Karpas-422 (cell line): Measurements from ENCODE around the gene GREM1. TPM values are rescaled to one million over a fixed set of nuclear protein-coding genes. Genes with fewer than 3 reads are reported as not detected.

Experiments
- DNase-seq: peaks from one replicate; pipeline ENCODE4 v3.0.0-alpha.2; 2015
- H2AFZ ChIP-seq: fragments of 200-600 bp; sonication (generic); 2 replicates; pipeline ENCODE4 v1.6.1; 2014; ENCODE audit warnings: antibody characterized with exemption, low read length, mixed read lengths
- H3K27ac ChIP-seq: fragments of 200-600 bp; sonication (generic); 2 replicates; pipeline ENCODE4 v1.5.1; 2014; ENCODE audit warnings: mild to moderate bottlenecking, low read length, moderate library complexity
- H3K27me3 ChIP-seq: fragments of 200-600 bp; sonication (generic); 2 replicates; pipeline ENCODE4 v1.6.1; 2014; ENCODE audit warnings: low read length, mixed read lengths
- H3K36me3 ChIP-seq: fragments of 200-600 bp; sonication (generic); 2 replicates; pipeline ENCODE4 v1.6.1; 2014; ENCODE audit warnings: low read length, mixed read lengths; ENCODE audit not compliant: insufficient read depth
- H3K4me1 ChIP-seq: fragments of 200-600 bp; sonication (generic); 2 replicates; pipeline ENCODE4 v1.6.1; 2014; ENCODE audit warnings: mild to moderate bottlenecking, low read length, mixed read lengths
- H3K4me2 ChIP-seq: fragments of 200-600 bp; sonication (generic); 2 replicates; pipeline ENCODE4 v1.6.1; 2014; ENCODE audit warnings: low read length, low read depth, mild to moderate bottlenecking; ENCODE audit not compliant: poor library complexity, severe bottlenecking
- H3K4me3 ChIP-seq: fragments of 200-600 bp; sonication (generic); 2 replicates; pipeline ENCODE4 v1.5.1; 2014; ENCODE audit warnings: mild to moderate bottlenecking, antibody characterized with exemption, low read length, mixed read lengths
- H3K79me2 ChIP-seq: fragments of 200-600 bp; sonication (generic); 2 replicates; pipeline ENCODE4 v1.6.1; 2014; ENCODE audit warnings: mild to moderate bottlenecking, low read length, mixed read lengths
- H3K9ac ChIP-seq: fragments of 200-600 bp; sonication (generic); 2 replicates; pipeline ENCODE4 v1.6.0; 2014; ENCODE audit warnings: low read length
- H3K9me2 ChIP-seq: fragments of 200-600 bp; sonication (generic), shearing (Covaris generic); replicated peaks from 2 replicates; pipeline ENCODE4 v1.6.0; 2014; ENCODE audit warnings: mild to moderate bottlenecking, low read length, moderate library complexity; ENCODE audit not compliant: insufficient read depth
- H3K9me3 ChIP-seq: fragments of 300-700, 200-600 bp; sonication (generic); 2 replicates; pipeline ENCODE4 v1.6.1; 2014; ENCODE audit warnings: low read length, mixed read lengths
- H4K20me1 ChIP-seq: fragments of 200-600 bp; sonication (generic); 2 replicates; pipeline ENCODE4 v1.6.1; 2014; ENCODE audit warnings: mild to moderate bottlenecking, antibody characterized with exemption, low read length, low read depth; ENCODE audit not compliant: insufficient read depth
- total RNA-seq: library from RNA; depleted of rRNA; stranded (reverse); fragments of >200 nt; shearing (Covaris generic); gene quantifications from 2 replicates; pipeline ENCODE4 v1.2.3, GENCODE V29; 2014; ENCODE audit warnings: low replicate concordance

Gene GREM1
- total RNA-seq, 1 experiment from 2014 or later: not detected

DNA sequence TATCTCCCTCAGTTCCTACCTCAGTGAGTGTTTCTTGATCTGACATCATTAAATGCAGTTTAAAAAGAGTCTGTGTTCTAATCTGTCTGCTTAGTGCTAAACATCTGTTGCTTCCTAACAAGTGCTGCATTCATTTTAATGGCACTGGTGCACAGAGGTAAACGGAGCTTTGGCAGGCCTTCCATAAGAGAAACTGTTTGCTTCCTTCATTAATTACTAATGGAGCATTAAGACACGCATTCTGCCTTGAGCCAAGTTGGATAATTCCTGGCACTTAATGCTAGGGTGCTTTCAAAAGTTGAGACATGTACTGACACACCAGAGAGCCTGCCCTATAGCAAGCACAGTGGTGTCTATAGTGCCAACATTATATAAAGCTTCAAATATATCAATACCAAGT is 41.6 kb upstream of the GREM1 start:
- H2AFZ ChIP-seq: no peak overlapping the region
- no peak for DNase-seq
- no peak overlapping the region for H3K4me2 ChIP-seq
- H3K27me3 ChIP-seq: no peaks in the 10 kb centered on the region
- H4K20me1 ChIP-seq: no peaks in the 10 kb centered on the region
- no peaks in the 10 kb centered on the region for H3K79me2 ChIP-seq
- no peaks in the 10 kb centered on the region for H3K36me3 ChIP-seq
- H3K4me3 ChIP-seq: no peak overlapping the region
- no peaks in the 10 kb centered on the region for H3K9me3 ChIP-seq
- H3K4me1 ChIP-seq: no peaks in the 10 kb centered on the region
- no peaks in the 10 kb centered on the region for H3K9me2 ChIP-seq
- no peak overlapping the region for H3K9ac ChIP-seq
- no peak overlapping the region for H3K27ac ChIP-seq

DNA sequence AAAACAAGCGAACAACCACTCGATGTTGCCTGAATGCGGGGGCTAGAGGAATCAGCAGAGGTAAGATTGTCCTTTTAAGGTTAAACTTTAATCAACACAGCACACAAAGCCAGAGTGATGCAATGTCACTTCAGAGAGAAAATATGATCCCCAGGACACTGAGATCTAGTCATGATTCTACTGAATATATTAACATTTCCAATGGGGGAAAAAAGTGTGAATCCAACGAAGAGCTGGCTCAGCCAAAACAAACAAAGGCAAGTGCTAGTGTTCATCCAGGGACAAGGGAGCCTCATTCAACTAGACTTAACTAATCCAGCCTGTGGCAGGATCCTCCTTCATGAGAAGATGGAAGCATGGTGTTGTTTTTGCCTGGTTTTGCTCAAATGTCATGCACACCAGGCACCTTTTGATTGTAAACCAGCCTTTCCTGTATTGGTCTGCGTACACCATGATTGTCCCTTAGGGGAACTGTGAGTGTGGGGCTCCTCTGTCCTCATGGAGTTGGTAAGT is 40.5 kb upstream of the GREM1 start:
- H3K27me3 ChIP-seq: no peaks in the 10 kb centered on the region
- H3K36me3 ChIP-seq: no peaks in the 10 kb centered on the region
- H3K9me2 ChIP-seq: no peaks in the 10 kb centered on the region
- H3K27ac ChIP-seq: no peak overlapping the region
- no peak overlapping the region for H2AFZ ChIP-seq
- H3K4me2 ChIP-seq: no peak overlapping the region
- no peaks in the 10 kb centered on the region for H3K79me2 ChIP-seq
- DNase-seq: no peak
- H3K4me3 ChIP-seq: no peak overlapping the region
- no peaks in the 10 kb centered on the region for H3K9me3 ChIP-seq
- H3K9ac ChIP-seq: no peak overlapping the region
- H4K20me1 ChIP-seq: no peaks in the 10 kb centered on the region
- no peaks in the 10 kb centered on the region for H3K4me1 ChIP-seq

DNA sequence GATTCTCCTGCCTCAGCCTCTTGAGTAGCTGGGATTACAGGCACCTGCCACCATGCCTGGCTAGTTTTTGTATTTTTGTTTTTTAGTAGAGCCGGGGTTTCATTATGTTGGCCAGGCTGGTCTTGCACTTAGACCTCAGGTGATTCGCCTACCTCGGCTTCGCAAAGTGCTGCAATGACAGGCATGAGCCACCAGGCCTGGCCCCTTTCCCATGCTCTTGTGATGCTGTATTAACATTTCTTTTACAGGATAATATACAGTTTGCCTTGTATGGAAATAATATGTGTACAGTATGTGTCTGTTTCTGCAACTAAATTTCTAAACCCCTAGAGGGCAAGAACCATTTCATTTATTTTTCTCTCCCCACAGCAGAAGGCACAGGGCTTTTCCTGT is 38.5 kb upstream of the GREM1 start:
- Histone ChIP-seq H3K27me3 (no peaks in the 10 kb centered on the region), H3K4me3 (no peak overlapping the region), H3K79me2 (no peaks in the 10 kb centered on the region), H3K4me2 (no peak overlapping the region), H3K9ac (no peak overlapping the region), H3K9me3 (no peaks in the 10 kb centered on the region), H2AFZ (no peak overlapping the region), H3K27ac (no peak overlapping the region), H4K20me1 (no peaks in the 10 kb centered on the region), H3K9me2 (no peaks in the 10 kb centered on the region), H3K4me1 (no peaks in the 10 kb centered on the region), H3K36me3 (no peaks in the 10 kb centered on the region)
- DNase-seq: no peak

DNA sequence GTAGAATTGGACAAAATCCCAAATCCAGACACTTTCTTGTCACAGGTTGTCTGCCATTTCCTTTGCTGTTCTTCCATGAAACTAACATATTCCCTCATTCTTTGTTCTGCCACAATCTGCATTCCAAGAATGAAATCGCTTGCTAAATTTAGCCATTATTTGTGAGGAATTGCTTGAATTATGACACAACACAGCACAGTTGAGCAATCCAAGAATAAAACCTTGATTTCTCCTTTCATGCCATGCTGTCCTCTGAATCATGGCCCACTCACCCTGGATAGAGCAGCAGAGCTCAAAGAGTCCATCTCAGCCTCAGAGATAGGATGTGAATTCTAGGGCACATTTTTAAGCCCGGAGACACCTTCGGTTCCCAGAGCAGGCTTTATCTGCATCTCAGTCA is 35.2 kb upstream of the GREM1 start:
- no peaks in the 10 kb centered on the region for H3K9me3 ChIP-seq

DNA sequence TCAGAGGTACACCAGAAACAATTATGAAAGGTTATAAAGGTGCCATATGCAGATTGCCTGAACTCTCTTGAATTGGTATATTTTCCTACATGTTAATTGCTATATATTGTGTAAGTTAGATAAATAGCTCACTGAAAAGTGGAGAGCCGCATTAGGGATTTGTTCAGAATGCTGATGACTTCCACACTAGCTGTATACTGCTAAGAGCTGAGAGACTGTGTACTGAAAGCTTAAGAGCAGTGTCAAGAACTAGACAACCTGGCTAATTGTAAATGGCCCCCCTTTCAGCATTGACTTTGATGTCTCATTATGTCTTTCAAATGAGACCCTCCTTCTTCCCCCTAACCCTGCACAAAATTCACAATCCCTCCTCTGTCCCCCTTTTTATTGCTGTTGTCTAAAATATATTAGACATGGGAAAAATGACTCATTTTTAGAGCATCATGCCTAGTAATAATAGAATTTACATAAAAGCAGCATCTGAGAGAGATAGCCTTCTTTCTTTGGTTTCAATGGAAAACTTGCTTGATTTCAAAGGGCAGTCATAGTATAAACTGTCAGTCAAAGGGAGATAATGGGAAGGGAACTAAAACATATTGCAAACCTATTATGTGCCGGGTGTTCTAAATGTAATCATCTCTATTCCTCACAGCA is 34.7 kb upstream of the GREM1 start:
- Histone ChIP-seq H4K20me1 (no peaks in the 10 kb centered on the region), H3K4me3 (no peak overlapping the region), H3K9me2 (no peaks in the 10 kb centered on the region), H3K4me1 (no peaks in the 10 kb centered on the region), H2AFZ (no peak overlapping the region), H3K36me3 (no peaks in the 10 kb centered on the region), H3K4me2 (no peak overlapping the region), H3K27ac (no peak overlapping the region), H3K27me3 (no peaks in the 10 kb centered on the region), H3K9ac (no peak overlapping the region), H3K9me3 (no peaks in the 10 kb centered on the region), H3K79me2 (no peaks in the 10 kb centered on the region)
- DNase-seq: no peak

More for the DNA sequence above, 35.2 kb upstream of the GREM1 start:
- H3K27me3 ChIP-seq: no peaks in the 10 kb centered on the region
- H3K36me3 ChIP-seq: no peaks in the 10 kb centered on the region
- no peak overlapping the region for H3K4me2 ChIP-seq
- H2AFZ ChIP-seq: no peak overlapping the region
- no peaks in the 10 kb centered on the region for H3K79me2 ChIP-seq
- DNase-seq: no peak
- no peak overlapping the region for H3K4me3 ChIP-seq
- H3K27ac ChIP-seq: no peak overlapping the region
- H3K9ac ChIP-seq: no peak overlapping the region
- no peaks in the 10 kb centered on the region for H3K9me2 ChIP-seq
- H3K4me1 ChIP-seq: no peaks in the 10 kb centered on the region
- H4K20me1 ChIP-seq: no peaks in the 10 kb centered on the region

DNA sequence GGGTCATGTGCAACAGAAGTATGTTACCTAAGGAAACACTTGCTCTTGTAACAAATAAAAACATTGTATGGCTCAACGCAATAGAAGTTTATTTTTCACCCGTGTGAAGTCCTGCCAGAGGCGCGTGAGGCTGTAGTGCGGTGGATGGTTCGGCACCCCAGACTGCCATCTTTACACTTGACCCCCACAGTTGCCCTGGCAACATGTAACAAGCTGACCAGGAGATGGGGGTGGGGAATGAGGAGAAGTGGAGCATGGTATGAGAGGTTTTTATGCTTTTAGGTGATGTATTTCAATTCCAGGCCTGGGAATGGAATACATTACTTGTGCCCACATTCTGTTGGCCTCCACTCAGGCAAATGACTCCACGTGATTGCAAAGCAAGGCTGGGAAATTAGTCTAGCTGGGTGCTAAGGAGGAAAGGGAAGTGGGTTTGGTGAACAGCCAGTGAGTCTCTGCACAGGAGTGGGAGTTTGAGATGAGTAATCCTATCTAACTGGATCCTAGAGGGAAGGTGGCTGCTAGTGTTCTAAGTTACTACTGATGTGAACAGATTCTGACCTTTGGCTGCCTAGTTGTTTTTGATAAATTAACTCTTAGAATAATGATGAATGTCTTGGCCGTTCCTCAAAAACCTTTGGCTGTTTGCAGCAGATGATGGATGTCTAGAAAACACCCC is 33.8 kb upstream of the GREM1 start:
- Histone ChIP-seq H3K27ac (no peak overlapping the region), H3K4me3 (no peak overlapping the region), H3K27me3 (no peaks in the 10 kb centered on the region), H2AFZ (no peak overlapping the region), H3K9me3 (no peaks in the 10 kb centered on the region), H3K36me3 (no peaks in the 10 kb centered on the region), H3K4me1 (no peaks in the 10 kb centered on the region), H4K20me1 (no peaks in the 10 kb centered on the region), H3K4me2 (no peak overlapping the region), H3K9me2 (no peaks in the 10 kb centered on the region), H3K79me2 (no peaks in the 10 kb centered on the region), H3K9ac (no peak overlapping the region)
- no peak for DNase-seq

DNA sequence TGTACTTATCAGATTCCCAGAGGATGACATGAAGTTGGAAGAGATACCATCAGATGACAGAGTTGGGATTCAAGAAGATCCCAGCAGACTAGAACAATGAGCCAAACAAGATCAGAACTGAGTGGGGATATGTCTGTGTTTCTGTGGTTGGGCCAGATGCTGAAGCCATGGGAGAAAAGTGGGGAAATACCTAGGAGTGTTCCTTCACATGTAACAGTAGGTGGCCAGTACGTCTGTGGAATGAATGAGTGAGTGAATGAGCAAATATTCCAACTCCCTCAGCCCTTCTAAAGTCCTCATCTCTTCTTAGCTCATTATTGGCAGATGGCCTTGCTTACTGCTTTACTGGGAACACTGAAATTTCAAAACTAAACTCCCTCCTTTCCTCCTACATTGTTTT is 32.2 kb upstream of the GREM1 start:
- DNase-seq: no peak
- Histone ChIP-seq H4K20me1 (no peaks in the 10 kb centered on the region), H2AFZ (no peak overlapping the region), H3K27ac (no peak overlapping the region), H3K9me3 (no peaks in the 10 kb centered on the region), H3K4me3 (no peak overlapping the region), H3K4me1 (no peaks in the 10 kb centered on the region), H3K4me2 (no peak overlapping the region), H3K9ac (no peak overlapping the region), H3K9me2 (no peaks in the 10 kb centered on the region), H3K27me3 (no peaks in the 10 kb centered on the region), H3K36me3 (no peaks in the 10 kb centered on the region), H3K79me2 (no peaks in the 10 kb centered on the region)

DNA sequence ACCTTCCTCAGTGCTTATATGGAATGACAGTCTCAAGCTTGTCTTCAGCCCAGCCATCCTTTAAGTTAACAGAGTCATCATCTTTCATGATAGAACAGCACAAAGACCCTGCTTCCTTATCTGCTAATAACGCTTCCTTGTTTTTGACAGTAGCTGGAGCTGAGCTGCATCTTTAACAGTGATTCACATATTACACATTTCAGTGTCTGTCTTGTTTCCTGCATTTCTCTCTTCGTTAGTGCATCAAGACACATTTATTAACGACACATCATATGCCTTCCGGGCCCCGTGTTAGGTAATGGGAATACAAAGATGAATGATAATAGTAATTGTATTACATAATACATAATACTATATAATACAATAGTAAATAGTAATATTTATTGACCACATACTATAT is 30.2 kb upstream of the GREM1 start:
- no peak overlapping the region for H3K27ac ChIP-seq
- no peaks in the 10 kb centered on the region for H3K27me3 ChIP-seq
- no peak overlapping the region for H3K9ac ChIP-seq
- H2AFZ ChIP-seq: no peak overlapping the region
- H3K9me3 ChIP-seq: no peaks in the 10 kb centered on the region
- no peak for DNase-seq
- H3K4me1 ChIP-seq: no peaks in the 10 kb centered on the region
- H3K4me3 ChIP-seq: no peak overlapping the region
- no peaks in the 10 kb centered on the region for H3K79me2 ChIP-seq
- H3K36me3 ChIP-seq: no peaks in the 10 kb centered on the region
- H3K4me2 ChIP-seq: no peak overlapping the region
- no peaks in the 10 kb centered on the region for H4K20me1 ChIP-seq
- no peaks in the 10 kb centered on the region for H3K9me2 ChIP-seq
